ENCODE data around the gene TNFRSF21.
"Not testable (repeated sequence)": the region's sequence is repeated elsewhere in the genome, so short reads cannot be mapped to it uniquely, and the experiment has no call there.

Gene TNFRSF21

GRCh38 chr6:47321577-47321976 is 11.9 kb upstream of the TNFRSF21 start:
- peak in 1 of 3 donors; percentile 17 for DNase-seq

- peak in 1 of 3 donors; percentile 8 for DNase-seq
These were observed 10.2 kb upstream of the TNFRSF21 start for GRCh38 chr6:47319867-47320266.

- no peak for DNase-seq
These were observed 9.7 kb upstream of the TNFRSF21 start for GRCh38 chr6:47319382-47319781.

GRCh38 chr6:47318236-47318989 is 8.7 kb upstream of the TNFRSF21 start:
- peak in 1 of 3 donors; percentile 17 for DNase-seq

- DNase-seq, result not testable (repeated sequence)
These were observed 5.5 kb upstream of the TNFRSF21 start for GRCh38 chr6:47315181-47315580.

GRCh38 chr6:47310131-47310480 is 401 bp upstream of the TNFRSF21 start:
- DNase-seq, result no peak

GRCh38 chr6:47308552-47309290 is 984 bp downstream of the TNFRSF21 start:
- DNase-seq, result peak in 2 of 3 donors; percentile 21 to 38

GRCh38 chr6:47308198-47308517 is 1.5 kb downstream of the TNFRSF21 start:
- DNase-seq, result peak; percentile 31 to 50 (median 41)

- DNase-seq, result no peak
These were observed 2.1 kb downstream of the TNFRSF21 start for GRCh38 chr6:47307362-47308197.

- no peak for DNase-seq
These were observed 2.8 kb downstream of the TNFRSF21 start for GRCh38 chr6:47306887-47307286.

- DNase-seq, result no peak
These were observed 5.8 kb downstream of the TNFRSF21 start for GRCh38 chr6:47303861-47304260.

- no peak for DNase-seq
These were observed 6.4 kb downstream of the TNFRSF21 start for GRCh38 chr6:47303342-47303741.

GRCh38 chr6:47302043-47302442 is 7.7 kb downstream of the TNFRSF21 start:
- DNase-seq, result no peak

- no peak for DNase-seq
These were observed 8.3 kb downstream of the TNFRSF21 start for GRCh38 chr6:47301441-47301840.

- no peak for DNase-seq
These were observed 9.3 kb downstream of the TNFRSF21 start for GRCh38 chr6:47300417-47300816.

- no peak for DNase-seq
These were observed 9.7 kb downstream of the TNFRSF21 start for GRCh38 chr6:47299965-47300364.

- no peak for DNase-seq
These were observed 11.2 kb downstream of the TNFRSF21 start for GRCh38 chr6:47298475-47298874.

- DNase-seq, result no peak
These were observed 14.7 kb downstream of the TNFRSF21 start for GRCh38 chr6:47294990-47295389.

GRCh38 chr6:47292944-47293343 is 16.8 kb downstream of the TNFRSF21 start:
- DNase-seq, result no peak

- no peak for DNase-seq
These were observed 17.7 kb downstream of the TNFRSF21 start for GRCh38 chr6:47292027-47292426.

- no peak for DNase-seq
These were observed 19.4 kb downstream of the TNFRSF21 start for GRCh38 chr6:47290124-47290834.

- no peak for DNase-seq
These were observed 21.2 kb downstream of the TNFRSF21 start for GRCh38 chr6:47288267-47289090.

All from suppressor macrophage treated with lipopolysaccharide for 1 hour (primary cell).